ENCODE measurements around the gene FPR3. TPM values are rescaled to one million over a fixed set of nuclear protein-coding genes. Genes with fewer than 3 reads are reported as not detected.

FPR3 gene
- polyA plus RNA-seq, 1 donor from 2014 or later, result not detected

- Histone ChIP-seq H3K9ac (ENCODE audit: low read length) (no peak overlapping the region), H3K9me3 (ENCODE audit: low read length) (no peaks in the 10 kb centered on the region), H3K9me2 (ENCODE audit: insufficient read depth, low read length) (no peaks in the 10 kb centered on the region), H3K27ac (ENCODE audit: low read length) (no peak overlapping the region), H2AFZ (ENCODE audit: low read depth, low read length) (no peak overlapping the region), H4K20me1 (ENCODE audit: insufficient read depth) (no peaks in the 10 kb centered on the region), H3F3A (ENCODE audit: insufficient read depth, low read length, poor library complexity, severe bottlenecking) (no peaks in the 10 kb centered on the region), H3K4me3 (ENCODE audit: low read length) (no peak overlapping the region), H3K36me3 (ENCODE audit: insufficient read depth, low read length) (no peaks in the 10 kb centered on the region), H3K79me2 (replicated peaks; ENCODE audit: insufficient read depth, low read length) (no peaks in the 10 kb centered on the region), H3K4me2 (ENCODE audit: low read length) (no peak overlapping the region), H3K27me3 (ENCODE audit: insufficient read depth, low read depth, low read length) (no peaks in the 10 kb centered on the region)
- TF ChIP-seq MXI1 (conservative IDR thresholded peaks at IDR 0.05; ENCODE audit: poor library complexity, severe bottlenecking), result no peak
- no peak for TF ChIP-seq POLR2AphosphoS5 (IDR thresholded peaks at IDR 0.05)
- TF ChIP-seq REST (IDR thresholded peaks at IDR 0.05; ENCODE audit: borderline replicate concordance), result no peak
- no peak for TF ChIP-seq TAF1 (IDR thresholded peaks at IDR 0.05; ENCODE audit: low read depth)
- TF ChIP-seq CTCF (IDR thresholded peaks at IDR 0.05; ENCODE audit: poor library complexity, severe bottlenecking), result no peak
- TF ChIP-seq EZH2 (IDR thresholded peaks at IDR 0.05; ENCODE audit: borderline replicate concordance, insufficient read depth, low read length, poor library complexity, severe bottlenecking), result no peak
- TF ChIP-seq EP300 (conservative IDR thresholded peaks at IDR 0.05; ENCODE audit: poor library complexity, severe bottlenecking), result no peak
- no peak for TF ChIP-seq RAD21 (conservative IDR thresholded peaks at IDR 0.05)
- no peak for TF ChIP-seq SMC3 (conservative IDR thresholded peaks at IDR 0.05; ENCODE audit: poor library complexity)
These were observed 40.2 kb upstream of the FPR3 start for GRCh38 chr19:51754770-51755169.

- no peak for TF ChIP-seq POLR2AphosphoS5 (IDR thresholded peaks at IDR 0.05)
- TF ChIP-seq RAD21 (conservative IDR thresholded peaks at IDR 0.05), result no peak
- TF ChIP-seq CTCF (IDR thresholded peaks at IDR 0.05; ENCODE audit: poor library complexity, severe bottlenecking), result no peak
- TF ChIP-seq SMC3 (conservative IDR thresholded peaks at IDR 0.05; ENCODE audit: poor library complexity), result no peak
- no peak for TF ChIP-seq EZH2 (IDR thresholded peaks at IDR 0.05; ENCODE audit: borderline replicate concordance, insufficient read depth, low read length, poor library complexity, severe bottlenecking)
- TF ChIP-seq TAF1 (IDR thresholded peaks at IDR 0.05; ENCODE audit: low read depth), result no peak
- TF ChIP-seq EP300 (conservative IDR thresholded peaks at IDR 0.05; ENCODE audit: poor library complexity, severe bottlenecking), result no peak
- H3K79me2 ChIP-seq (replicated peaks; ENCODE audit: insufficient read depth, low read length), result no peaks in the 10 kb centered on the region
- H3K4me2 ChIP-seq (ENCODE audit: low read length), result no peak overlapping the region
- H3K4me3 ChIP-seq (ENCODE audit: low read length), result no peak overlapping the region
- H3K9me3 ChIP-seq (ENCODE audit: low read length), result no peaks in the 10 kb centered on the region
- H3K9ac ChIP-seq (ENCODE audit: low read length), result no peak overlapping the region
- no peaks in the 10 kb centered on the region for H3K27me3 ChIP-seq (ENCODE audit: insufficient read depth, low read depth, low read length)
- no peaks in the 10 kb centered on the region for H3F3A ChIP-seq (ENCODE audit: insufficient read depth, low read length, poor library complexity, severe bottlenecking)
- H3K27ac ChIP-seq (ENCODE audit: low read length), result no peak overlapping the region
- no peaks in the 10 kb centered on the region for H3K36me3 ChIP-seq (ENCODE audit: insufficient read depth, low read length)
- no peaks in the 10 kb centered on the region for H3K9me2 ChIP-seq (ENCODE audit: insufficient read depth, low read length)
- no peak overlapping the region for H2AFZ ChIP-seq (ENCODE audit: low read depth, low read length)
- H4K20me1 ChIP-seq (ENCODE audit: insufficient read depth), result no peaks in the 10 kb centered on the region
These were observed 39.4 kb upstream of the FPR3 start for GRCh38 chr19:51755571-51755970.

Measured in neural cell (in vitro differentiated cells).